GDM1 (cell line): ENCODE measurements around the gene MACROD2.

ENCODE experiments used
- DNase-seq: peaks from one replicate; lab custom pipeline; 2025; lab: John Stamatoyannopoulos, UW

The MACROD2 gene

DNA sequence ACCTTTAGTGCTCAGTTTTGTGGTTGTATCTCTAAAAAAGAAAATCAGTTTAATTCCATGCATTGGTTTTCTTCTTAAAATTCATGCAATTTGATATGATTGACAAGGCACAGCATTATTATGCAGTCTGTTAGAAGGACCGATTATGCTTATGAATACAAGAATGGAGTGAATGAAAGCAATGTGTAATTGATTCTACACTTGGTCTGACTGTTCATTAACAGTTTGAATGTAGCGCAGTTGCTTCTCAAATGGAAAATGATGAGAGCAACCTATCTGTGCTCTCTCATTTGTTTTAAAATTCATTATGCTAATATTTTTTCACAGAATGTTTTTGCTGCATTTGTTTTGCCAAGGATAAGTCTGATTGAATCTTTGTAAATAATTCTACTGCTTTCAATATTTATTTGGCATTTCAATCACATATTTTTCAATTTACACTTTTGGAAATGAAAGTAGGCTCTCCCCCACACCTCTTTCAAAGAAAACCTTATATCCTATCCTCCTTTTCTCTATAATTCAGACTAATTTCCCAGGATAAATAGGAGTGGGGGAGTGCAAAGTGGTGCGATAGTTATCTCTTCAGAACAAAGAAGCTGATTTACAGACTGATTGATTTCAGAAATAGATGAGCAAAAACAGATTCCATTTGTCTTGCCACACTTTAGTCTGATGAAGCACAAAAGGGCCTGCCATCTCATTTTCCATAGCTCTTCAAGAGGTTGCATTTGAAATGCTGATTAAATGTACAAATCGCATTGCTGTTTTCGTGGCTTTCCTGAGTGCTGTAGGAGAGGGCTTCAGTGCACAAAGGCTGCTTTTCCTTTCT is 1227.4 kb downstream of the MACROD2 start:
- no peak for DNase-seq

DNA sequence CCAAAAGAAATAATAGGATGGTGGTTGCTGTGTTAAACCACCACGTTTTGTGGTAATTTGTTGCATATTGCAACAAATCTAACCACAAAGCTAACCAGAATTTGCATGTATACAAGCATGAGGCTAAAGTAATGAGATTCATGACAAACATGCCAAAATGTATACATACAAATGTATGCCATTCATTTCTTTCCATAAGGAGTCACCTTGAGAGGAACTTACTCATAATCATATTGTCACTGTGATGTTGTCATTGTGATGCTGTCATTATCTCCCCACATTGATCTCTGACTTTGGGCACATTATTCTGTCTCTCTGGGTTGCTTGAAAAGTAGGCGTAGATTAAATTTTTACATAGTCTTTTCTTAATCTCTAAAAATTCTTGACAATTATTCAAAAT is 1228.9 kb downstream of the MACROD2 start:
- no peak for DNase-seq

DNA sequence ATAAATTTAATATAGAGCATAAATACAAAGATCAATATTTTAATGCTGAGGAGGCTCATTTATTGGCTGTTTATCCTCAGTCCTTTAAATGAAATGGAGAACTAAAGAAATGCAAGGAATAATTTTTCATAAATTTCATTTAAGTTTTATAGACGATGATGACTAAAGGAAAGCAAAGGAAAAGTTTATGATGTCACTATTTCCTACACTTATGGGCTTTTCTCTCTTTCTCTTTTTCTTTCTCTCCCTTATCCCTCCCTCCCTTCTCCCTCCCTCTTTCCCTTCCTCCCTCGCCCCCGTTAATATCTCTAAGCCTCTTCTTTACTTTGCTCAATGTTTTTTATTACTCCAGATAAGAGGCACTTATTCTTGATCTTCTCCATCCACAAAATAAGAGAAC is 1231.8 kb downstream of the MACROD2 start:
- DNase-seq = no peak

DNA sequence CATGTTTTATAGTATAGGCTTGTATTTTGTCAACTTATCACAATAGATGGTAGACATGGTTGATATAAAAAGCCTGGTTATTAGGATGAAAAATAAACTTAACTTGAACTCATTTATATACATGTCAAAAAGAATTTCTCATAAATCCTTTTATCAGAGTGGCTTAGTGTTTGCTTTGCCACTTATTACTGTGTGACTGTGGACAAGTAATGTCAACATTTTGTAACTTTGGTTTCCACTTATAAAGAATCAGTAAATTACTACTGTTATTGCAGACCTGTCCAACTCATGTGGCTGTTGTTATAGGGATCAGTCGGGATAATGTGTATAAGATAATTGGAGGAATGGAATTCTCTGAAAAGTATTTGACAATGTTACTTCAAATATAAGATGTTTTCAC is 1236.9 kb downstream of the MACROD2 start:
- DNase-seq = no peak

DNA sequence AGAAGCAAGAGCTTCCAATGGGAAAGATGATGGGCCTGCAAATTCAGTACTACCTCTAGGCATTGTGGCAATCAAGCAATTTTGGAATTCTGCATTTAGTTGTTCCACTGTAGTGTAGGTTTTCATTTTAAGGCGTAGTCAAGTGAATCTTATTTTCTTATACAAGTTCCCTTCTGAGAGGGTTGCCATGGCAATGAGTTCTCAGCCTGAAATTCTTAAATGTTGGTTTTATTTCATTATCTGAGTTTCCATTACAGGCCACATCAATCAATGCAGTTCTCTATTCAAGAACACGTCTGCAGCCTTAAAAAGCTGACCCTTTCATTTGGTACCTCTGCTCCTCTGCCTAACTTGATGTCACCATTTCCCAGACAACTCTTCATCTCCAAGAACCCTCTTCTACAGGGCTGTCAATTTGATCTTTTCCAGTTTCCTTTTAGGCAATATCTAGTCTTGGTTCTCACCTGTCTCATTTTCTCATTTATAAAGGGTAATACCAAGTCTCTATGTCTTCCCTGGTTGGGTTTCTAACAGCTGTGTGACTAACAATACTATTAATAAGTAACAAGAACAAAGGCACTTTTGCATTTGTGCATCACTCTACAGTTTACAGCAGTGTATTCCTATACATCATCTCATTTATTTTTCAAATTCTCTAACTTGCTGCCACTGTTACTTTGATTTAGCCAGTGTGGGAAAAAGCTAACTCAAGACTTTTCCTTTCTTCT is 1240.3 kb downstream of the MACROD2 start:
- DNase-seq = no peak

DNA sequence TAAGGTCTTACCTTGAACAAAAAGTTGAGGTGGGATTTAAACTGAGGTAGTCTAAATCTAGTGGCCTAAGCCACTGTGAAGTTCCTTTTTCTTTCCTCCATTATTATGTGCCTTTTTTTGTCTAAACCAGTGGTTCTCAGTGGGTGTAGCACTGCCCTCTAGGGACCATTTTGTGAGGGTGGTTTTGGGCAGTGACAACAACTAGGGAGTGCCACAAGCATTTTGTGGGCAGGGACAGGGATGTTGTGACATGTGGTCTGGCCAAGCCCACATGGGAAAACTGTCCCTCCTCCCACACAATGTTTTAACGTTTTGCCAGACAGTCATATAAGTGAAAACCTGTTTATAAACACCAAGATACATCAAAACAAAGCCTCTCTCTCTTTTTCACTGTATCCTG is 1241.5 kb downstream of the MACROD2 start:
- peak; percentile 32 for DNase-seq

DNA sequence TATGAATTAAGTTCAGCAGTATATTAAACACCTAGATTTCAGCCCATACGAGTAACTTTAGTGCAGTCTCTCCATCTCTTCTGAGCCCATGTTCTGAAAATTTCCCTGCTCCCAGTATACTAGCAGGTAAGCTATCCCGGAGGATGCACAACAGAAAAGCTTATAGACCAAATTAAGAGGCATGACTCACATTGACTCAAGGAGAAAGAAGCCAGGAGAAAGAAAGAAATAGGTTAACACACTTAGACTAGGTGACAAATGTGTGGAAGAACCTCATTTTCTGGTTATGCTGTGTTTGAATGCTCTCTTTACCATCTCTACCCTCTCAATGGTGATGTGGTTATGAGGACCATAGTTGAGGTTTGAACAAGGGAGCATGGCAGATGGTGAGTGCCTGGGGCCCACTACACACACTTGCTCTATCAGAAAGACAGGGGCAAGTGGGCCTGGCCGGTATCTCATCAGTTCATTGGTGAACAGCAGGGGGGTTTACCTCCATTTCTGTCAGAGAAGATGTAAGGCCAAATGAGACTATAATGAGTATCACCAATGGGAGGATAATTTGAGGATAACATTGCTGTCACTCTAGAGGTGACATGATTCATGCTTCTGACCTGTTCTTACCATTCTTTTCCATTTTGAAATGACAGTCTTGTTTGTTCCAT is 1244.4 kb downstream of the MACROD2 start:
- no peak for DNase-seq

DNA sequence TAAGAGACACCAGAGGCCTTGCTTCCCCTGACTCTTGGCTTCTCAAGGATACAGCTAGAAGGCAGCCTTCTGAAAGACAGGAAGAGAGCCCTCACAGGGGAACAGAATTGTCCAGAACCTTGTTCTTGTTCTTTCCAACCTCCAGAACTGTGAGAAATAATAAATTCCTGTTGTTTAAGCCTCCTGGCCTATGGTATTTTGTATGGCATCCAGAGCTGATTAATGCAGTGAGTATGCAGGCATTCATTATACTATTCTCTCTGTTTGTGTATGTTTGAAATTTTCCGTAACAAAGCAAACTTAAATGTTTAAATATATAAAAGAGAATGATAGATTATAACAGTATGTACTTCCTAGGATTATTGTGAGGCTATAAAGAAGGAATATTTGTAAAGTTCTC is 1245.5 kb downstream of the MACROD2 start:
- no peak for DNase-seq

DNA sequence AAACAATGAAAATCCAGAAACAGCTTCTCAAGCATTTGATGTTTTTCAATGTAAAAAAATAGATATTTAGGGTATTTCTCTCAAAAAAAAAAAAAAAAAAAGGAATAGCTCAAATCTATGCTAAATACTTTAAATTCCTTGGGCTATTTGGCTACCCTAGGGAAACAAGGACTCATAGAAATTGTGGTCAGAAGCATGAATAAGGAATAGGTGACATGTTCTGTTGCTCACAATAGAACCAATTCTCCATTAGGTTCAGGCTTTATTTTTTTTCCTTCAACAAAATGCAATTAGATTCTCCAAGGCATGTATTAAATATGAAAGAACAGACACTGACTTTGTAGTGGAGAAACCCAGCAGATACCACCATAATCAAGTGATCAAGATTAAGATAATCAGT is 1246.4 kb downstream of the MACROD2 start:
- DNase-seq = no peak

DNA sequence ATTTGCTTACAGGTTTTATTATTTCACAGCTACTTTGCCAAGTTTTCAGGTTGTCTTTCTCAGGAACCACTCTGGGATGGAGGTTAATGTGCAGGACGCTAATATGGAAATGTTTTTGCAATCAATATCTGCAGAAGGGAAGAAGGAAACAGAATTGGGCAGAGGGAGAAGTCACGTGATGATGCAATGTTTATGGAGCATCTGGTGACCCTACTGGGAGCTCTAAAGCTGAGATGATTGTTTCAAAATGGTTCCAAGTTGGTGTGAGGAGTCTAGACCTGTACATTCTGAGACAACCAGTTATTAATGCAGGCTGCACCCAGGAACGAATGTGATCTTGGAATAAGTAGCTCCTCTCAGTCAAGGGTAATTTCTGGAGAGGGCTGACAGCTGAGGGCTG is 1247.5 kb downstream of the MACROD2 start:
- DNase-seq = no peak

DNA sequence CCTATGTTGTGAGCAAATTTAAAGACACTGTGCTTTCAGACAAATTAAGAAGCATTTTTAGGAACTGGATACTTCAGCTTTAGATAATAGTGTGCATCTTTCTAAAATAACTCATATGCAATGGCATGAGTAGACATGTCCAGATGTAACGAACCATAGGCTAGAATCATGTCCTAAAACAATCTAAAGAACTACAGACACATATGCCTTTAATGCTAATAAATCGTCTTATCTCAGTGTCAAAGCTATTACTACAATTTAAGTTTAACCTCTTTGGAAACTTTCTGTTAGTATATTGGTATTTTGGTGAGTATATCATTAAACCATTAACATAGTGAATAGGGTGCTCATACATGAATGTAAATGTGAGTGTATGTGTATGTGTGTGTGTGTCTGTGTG is 1250.6 kb downstream of the MACROD2 start:
- DNase-seq = no peak

DNA sequence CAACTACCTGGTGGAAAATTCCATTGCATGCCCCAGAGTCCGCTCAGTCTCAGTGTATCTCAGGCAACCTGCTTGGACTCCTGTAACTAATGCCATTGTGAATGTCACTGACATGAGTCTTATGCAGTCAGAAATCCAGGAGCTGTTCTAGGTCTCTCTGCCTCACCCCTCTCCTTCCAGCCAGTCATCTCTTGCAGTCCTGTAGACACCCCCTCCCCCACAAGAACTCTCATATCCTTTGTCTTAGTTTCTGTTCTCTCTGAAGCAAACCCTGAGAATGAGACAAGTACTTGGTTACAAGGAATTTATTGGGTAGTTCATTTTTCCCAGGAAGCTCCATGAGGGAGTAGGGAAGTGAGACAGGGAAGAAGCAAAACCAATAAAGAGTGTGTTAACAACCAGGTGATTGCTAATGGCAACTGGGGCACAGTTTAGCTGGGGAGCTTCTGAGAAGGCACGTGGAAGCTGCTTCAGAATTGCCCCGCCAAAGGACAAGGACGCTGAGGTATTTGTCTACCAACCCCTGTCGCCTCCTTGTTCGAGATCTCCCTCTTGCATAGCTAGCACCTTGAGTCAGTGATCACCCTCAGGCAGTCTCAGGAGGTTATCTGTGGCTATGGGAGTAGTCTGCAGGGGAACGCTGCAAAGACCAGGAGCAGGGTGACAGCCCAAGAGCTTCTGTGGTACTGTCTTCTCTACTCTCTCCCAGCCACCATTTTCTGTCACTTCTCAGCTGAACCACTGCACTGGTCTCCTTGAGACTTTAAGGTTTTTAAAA is 1253.5 kb downstream of the MACROD2 start:
- DNase-seq = no peak

DNA sequence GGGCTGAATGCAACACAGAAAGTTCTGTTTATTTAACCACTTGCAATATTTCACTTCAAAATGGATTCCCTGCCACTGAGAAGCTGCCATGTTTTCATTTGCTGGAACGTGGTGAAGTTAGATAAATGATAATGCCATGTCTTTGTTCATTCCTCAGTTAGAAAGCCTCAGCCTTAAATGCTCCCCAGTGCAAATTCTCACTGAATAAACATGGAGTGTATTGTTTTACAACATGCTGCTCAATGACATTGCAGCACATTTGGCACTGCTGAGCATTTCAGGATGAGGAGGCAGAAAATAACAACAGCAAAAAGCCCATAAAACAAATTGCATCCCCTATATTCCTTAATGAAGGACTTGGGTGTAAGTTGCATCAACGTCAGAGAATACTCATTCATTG is 1255.9 kb downstream of the MACROD2 start:
- no peak for DNase-seq

DNA sequence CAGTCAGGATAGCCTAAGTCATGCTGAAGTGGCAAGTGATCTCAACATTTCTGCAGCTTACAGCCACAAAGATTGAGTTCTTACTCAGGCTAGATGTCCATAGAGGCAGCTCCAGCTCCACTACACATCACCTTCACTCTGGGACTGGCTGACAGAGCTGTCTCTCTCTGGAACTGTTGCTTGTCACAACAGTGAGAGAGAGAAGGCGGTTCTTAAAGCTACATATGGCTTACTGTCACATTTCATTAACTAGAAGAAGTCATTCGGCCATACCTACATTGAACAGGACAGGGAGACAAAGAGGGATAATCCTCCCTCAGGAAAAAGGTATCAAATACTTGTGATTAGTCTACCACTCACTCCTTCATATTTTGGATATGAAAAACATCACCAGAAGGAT is 1257.0 kb downstream of the MACROD2 start:
- no peak for DNase-seq

DNA sequence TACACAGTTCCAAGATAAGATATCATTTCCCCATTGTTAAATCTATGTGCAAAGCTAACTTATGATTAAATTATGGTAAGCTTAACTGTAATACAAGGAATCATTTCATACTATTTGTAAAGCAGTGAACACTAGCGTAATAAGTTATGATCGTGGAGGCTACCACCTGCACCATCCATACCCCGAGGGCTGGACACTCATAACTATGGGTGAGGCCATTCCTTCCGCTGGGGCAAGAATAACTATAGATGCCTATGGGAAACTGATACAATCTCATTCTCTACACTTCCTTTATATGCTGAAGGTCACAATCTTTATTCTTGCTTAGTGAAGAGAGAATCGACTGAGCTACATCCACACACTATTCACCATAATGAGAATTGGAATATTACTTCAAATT is 1258.1 kb downstream of the MACROD2 start:
- no peak for DNase-seq

DNA sequence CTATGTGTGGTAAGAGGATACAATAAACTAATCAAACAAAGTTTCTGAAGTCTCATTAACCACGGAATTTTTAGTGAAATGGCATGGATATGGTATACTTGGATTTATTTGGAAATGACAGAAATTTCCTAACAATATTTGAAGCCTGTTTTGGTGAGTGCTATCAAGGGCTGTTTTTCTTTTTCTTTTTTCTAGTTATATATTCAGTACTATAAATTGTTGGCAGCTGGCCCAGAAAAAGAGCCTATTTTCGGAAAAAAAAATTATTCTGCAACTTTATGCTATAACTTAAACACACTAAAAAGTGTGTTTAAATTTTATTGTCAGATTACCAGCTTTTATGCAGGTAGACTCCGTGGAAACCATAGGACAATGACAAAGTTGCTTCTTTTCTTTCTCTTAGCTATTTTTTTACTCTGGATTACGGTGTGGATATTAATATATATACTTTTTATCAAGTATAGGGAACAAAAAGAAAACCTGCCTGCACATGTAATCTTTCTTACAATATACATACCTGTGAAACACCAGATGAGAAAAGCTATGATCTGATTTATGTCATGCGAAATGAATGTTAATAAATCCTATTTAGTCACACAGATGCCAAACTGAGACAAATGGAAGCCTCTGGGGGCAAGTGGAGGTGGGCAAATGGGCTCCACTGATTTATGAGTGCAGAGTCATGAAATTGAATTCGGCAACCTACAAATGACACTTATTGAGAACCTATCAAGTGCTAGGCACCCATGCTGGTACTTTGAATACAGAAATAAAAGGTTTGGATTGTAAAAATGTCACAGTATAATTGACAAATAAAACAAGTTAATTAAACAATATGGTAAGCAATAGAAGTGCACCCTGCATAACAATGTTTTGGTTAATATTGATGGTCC is 1261.6 kb downstream of the MACROD2 start:
- no peak for DNase-seq

DNA sequence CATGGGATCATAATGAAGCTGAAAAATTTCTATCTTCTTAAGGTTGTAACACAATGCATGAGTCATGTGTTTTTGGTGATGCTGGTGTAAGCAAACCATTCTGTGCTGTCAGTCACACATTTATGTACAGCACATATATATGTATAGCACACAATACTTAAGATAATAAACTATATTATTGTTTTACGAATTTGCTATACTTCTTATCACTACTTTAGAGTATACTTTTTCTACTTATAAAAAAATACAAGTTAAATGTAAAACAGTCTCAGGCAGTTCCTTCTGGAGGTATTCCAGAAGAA is 1262.2 kb downstream of the MACROD2 start:
- no peak for DNase-seq

DNA sequence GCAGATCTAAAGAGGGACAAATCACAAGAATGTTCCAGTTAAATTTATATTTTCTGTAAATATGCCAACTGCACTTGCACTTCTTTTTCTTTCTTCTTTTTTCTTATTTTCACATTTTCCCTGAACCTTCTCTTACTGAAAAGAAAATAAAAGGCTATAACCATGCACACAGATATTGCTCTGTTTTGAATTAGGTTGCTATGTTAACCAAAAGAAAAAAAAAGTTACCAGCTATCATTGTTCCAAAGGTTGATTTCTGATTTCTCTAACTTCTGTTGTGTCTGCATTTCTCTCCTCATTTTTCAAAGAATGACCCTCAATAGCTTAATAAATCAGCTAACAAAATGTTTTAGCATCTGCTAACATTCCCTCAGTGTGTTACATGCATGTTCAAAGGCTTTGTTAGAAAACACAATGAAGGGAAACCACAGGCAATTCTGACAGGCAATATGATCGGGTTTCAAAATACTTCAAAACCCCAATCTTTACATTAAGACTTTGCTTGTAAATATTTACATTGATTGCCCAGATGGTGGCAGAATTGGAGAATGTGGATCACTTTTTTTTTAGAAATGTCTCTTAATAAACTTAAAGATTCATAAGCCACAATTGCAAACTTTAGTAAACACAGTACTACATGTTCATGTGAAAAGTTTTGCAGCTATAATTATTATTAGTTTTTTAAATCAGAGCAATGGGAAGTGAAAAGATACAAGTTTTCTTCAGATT is 1270.4 kb downstream of the MACROD2 start:
- DNase-seq = no peak

DNA sequence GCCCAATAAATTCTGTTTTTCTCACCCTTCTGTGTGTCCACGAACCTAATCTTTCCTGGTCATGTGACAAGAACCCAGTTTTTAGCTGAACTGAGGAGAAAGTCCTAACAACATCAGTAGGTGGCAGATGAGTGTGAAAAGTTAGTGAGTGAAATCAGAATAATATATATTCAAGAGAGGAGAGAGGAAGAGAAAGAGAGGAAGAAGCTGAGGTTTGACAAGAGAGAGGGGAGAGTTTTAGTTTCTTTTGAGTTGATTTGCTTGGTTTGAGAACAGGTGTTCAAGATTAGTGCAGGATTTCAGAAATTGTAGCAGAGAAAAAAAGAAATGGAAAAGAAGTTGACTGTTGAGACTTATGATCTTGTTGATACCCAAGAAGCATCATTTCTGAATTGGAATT is 1272.6 kb downstream of the MACROD2 start:
- DNase-seq = no peak

DNA sequence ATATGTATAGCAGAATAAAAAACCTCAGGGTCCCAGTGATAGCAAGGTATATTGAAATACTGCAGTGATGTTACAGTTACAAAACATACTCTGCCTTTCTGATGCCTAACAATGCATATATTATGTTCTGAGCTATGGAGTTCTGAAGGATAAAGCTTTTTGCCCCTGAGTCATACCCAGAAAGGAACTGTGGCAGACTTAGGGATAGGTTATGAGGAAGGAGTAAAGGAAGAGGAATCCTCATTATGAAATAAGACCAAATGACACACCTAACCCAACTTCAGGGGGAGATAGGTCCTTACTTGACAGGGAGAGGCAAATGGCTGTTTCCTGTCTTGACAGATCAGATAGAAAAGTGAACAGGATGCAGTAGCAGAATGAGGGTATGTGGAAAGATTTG is 1282.7 kb downstream of the MACROD2 start:
- no peak for DNase-seq

DNA sequence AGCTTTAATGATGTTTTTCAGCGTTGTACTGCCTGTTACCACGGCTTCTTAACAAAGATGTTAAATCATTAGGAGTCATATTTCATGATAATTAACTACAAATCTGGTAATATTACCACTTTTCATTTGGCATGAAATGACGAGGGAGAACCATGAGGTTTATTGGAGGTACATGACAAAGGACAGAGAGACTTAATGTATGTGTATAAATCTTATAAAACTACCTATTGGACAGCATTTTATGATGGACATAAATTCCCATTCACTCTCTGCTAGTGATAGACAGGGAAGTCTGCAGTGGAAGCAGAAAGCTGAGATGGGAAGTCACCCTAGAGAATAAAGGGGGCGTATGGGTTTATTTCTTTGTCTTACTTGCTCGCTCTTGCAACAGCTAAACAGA is 1292.0 kb downstream of the MACROD2 start:
- DNase-seq = no peak
